Activated CD4-positive, alpha-beta T cell treated with anti-CD3 and anti-CD28 coated beads for 36 hours (primary cell): ENCODE measurements around the gene KRTAP2-3. TPM values are rescaled to one million over a fixed set of nuclear protein-coding genes. Genes with fewer than 3 reads are reported as not detected.
"Not testable (repeated sequence)": the region's sequence is repeated elsewhere in the genome, so short reads cannot be mapped to it uniquely, and the experiment has no call there.

ENCODE experiments used
- ATAC-seq: fragments of 200-7000 bp; cut with Tn5 transposase; one replicate; pipeline ENCODE4 v1.10.0; 2021; ENCODE audit warnings: mild to moderate bottlenecking, moderate library complexity
- CTCF ChIA-PET: fragments of 350-600 bp; sonication (Branson Sonifier 250); formaldehyde crosslinking; loops from one replicate; lab custom pipeline; 2021; ENCODE audit warnings: antibody characterized with exemption; lab: Charles Lee
- POLR2A ChIA-PET: fragments of 350-600 bp; sonication (Branson Sonifier 250); formaldehyde crosslinking; loops from one replicate; lab custom pipeline; 2021; ENCODE audit warnings: antibody characterized with exemption, inconsistent platforms; lab: Charles Lee
- DNase-seq: peaks from one replicate; pipeline ENCODE4 v3.0.0-alpha.2; 2020
- H3K27ac Mint-ChIP-seq: one replicate; pipeline ENCODE4 v1.8.0; 2021; ENCODE audit warnings: mixed read lengths
- H3K27me3 Mint-ChIP-seq: one replicate; pipeline ENCODE4 v1.8.0; 2021; ENCODE audit warnings: mixed read lengths
- H3K36me3 Mint-ChIP-seq: one replicate; pipeline ENCODE4 v1.8.0; 2021; ENCODE audit warnings: low read depth, mixed read lengths
- H3K4me1 Mint-ChIP-seq: one replicate; pipeline ENCODE4 v1.8.0; 2021; ENCODE audit warnings: mixed read lengths
- H3K4me3 Mint-ChIP-seq: one replicate; pipeline ENCODE4 v1.8.0; 2021; ENCODE audit warnings: mild to moderate bottlenecking, moderate library complexity, mixed read lengths
- H3K9me3 Mint-ChIP-seq: one replicate; pipeline ENCODE4 v1.8.0; 2021; ENCODE audit warnings: low read depth, mixed read lengths
- intact Hi-C, 2 experiments: fragments of 100-400 bp; cut with DNase I in 1 of 2; cut with micrococcal nuclease in 1 of 2; formaldehyde crosslinking; loops; one replicate each; pipeline versions ENCODE4 v1.14.2 to v1.15.1; 2022 to 2024; cut with DNase I, micrococcal nuclease
- total RNA-seq, 2 experiments: library from RNA; stranded (reverse); gene quantifications; one replicate each; pipeline ENCODE4 v1.2.3, GENCODE V29; 2021

The KRTAP2-3 gene
- total RNA-seq, 2 experiments from 2014 or later = not detected

- H3K27me3 Mint-ChIP-seq = peaks cover 21% of the 10 kb centered on the region
- ATAC-seq (no peak), DNase-seq (no peak)
- no peaks in the 10 kb centered on the region for H3K36me3 Mint-ChIP-seq
- no peak overlapping the region for H3K27ac Mint-ChIP-seq
- intact Hi-C loops = no loop called here
- ChIA-PET POLR2A (no interaction called here), CTCF (no interaction called here)
- H3K9me3 Mint-ChIP-seq = peaks cover 4% of the 10 kb centered on the region
- H3K4me3 Mint-ChIP-seq = no peak overlapping the region
- no peaks in the 10 kb centered on the region for H3K4me1 Mint-ChIP-seq
These were observed 11.5 kb downstream of the KRTAP2-3 start for GRCh38 chr17:41048441-41048840.

GRCh38 chr17:41046735-41047465 lies 13.0 kb downstream of the KRTAP2-3 start, which contains the start of gene KRTAP2-1:
TSS of gene KRTAP2-1 (minus strand) at chr17:41047316. CDS start at chr17:41047267, 49 bp downstream.
- intact Hi-C loops, CTCF ChIA-PET, H3K27ac Mint-ChIP-seq, H3K9me3 Mint-ChIP-seq, H3K4me1 Mint-ChIP-seq, H3K36me3 Mint-ChIP-seq, ATAC-seq, DNase-seq, POLR2A ChIA-PET, H3K4me3 Mint-ChIP-seq: not testable (repeated sequence)
- peaks cover 21% of the 10 kb centered on the region for H3K27me3 Mint-ChIP-seq

GRCh38 chr17:41042953-41043352 lies 17.0 kb downstream of the KRTAP2-3 start:
- intact Hi-C loops = no loop called here
- ChIA-PET POLR2A (no interaction called here), CTCF (no interaction called here)
- Mint-ChIP-seq H3K4me3 (no peak overlapping the region), H3K27me3 (peaks cover 12% of the 10 kb centered on the region), H3K36me3 (no peaks in the 10 kb centered on the region), H3K4me1 (no peaks in the 10 kb centered on the region), H3K27ac (no peak overlapping the region), H3K9me3 (peaks cover 5% of the 10 kb centered on the region)
- no peak for DNase-seq
- no peak for ATAC-seq

- H3K36me3 Mint-ChIP-seq, POLR2A ChIA-PET, H3K27ac Mint-ChIP-seq, DNase-seq, ATAC-seq, H3K4me1 Mint-ChIP-seq, H3K4me3 Mint-ChIP-seq, H3K9me3 Mint-ChIP-seq, intact Hi-C loops, H3K27me3 Mint-ChIP-seq: not testable (repeated sequence)
- CTCF ChIA-PET = interaction anchor here (0.5 kb wide), 1 partner anchor 28 kb away, joined by 3 read pairs; no protein-coding TSS in a partner anchor
These were observed 18.9 kb downstream of the KRTAP2-3 start, which contains the start of gene KRTAP1-1 for GRCh38 chr17:41040783-41041571. TSS of gene KRTAP1-1 (minus strand) at chr17:41041450. CDS start at chr17:41041397, 53 bp downstream.

- no peak for DNase-seq
- H3K27me3 Mint-ChIP-seq = peaks cover 3% of the 10 kb centered on the region
- H3K4me3 Mint-ChIP-seq = no peak overlapping the region
- ATAC-seq = no peak
- H3K27ac Mint-ChIP-seq = no peak overlapping the region
- H3K9me3 Mint-ChIP-seq = no peaks in the 10 kb centered on the region
- ChIA-PET CTCF (interaction anchor here (1.1 kb wide), 1 partner anchor 36 kb away, joined by 3 read pairs; no protein-coding TSS in a partner anchor), POLR2A (no interaction called here)
- no peaks in the 10 kb centered on the region for H3K4me1 Mint-ChIP-seq
- H3K36me3 Mint-ChIP-seq = no peaks in the 10 kb centered on the region
- intact Hi-C loops = no loop called here
These were observed 22.0 kb downstream of the KRTAP2-3 start for GRCh38 chr17:41037853-41038350.

- ATAC-seq, intact Hi-C loops, CTCF ChIA-PET, H3K27ac Mint-ChIP-seq, H3K9me3 Mint-ChIP-seq, DNase-seq, H3K27me3 Mint-ChIP-seq, POLR2A ChIA-PET, H3K4me1 Mint-ChIP-seq, H3K4me3 Mint-ChIP-seq, H3K36me3 Mint-ChIP-seq: not testable (repeated sequence)
These were observed 25.5 kb downstream of the KRTAP2-3 start, which contains the start of gene KRTAP1-3 for GRCh38 chr17:41034346-41034935. TSS of gene KRTAP1-3 (minus strand) at chr17:41034874. CDS start at chr17:41034821, 53 bp downstream.

- H3K27me3 Mint-ChIP-seq = peaks cover 11% of the 10 kb centered on the region
- no peak within 1 kb of the TSS for H3K27ac Mint-ChIP-seq
- ATAC-seq (no peak), DNase-seq (no peak)
- intact Hi-C loops = no loop called here
- no peaks in the 10 kb centered on the region for H3K9me3 Mint-ChIP-seq
- CTCF ChIA-PET = interaction anchor here (0.7 to 2.4 kb wide), 4 partner anchors 11 to 145 kb away, joined by 4 to 7 read pairs (median 4); partner anchors contain the start of gene KRT20
- POLR2A ChIA-PET = no interaction called here
- no peak within 1 kb of the TSS for H3K4me3 Mint-ChIP-seq
- no peaks in the 10 kb centered on the region for H3K4me1 Mint-ChIP-seq
- no peaks in the 10 kb centered on the region for H3K36me3 Mint-ChIP-seq
These were observed 30.2 kb downstream of the KRTAP2-3 start, which contains the start of gene KRTAP1-4 for GRCh38 chr17:41029633-41030245. TSS of gene KRTAP1-4 (minus strand) at chr17:41030195. CDS start at chr17:41030078, 117 bp downstream.

- no peaks in the 10 kb centered on the region for H3K9me3 Mint-ChIP-seq
- no peak for ATAC-seq
- H3K4me3 Mint-ChIP-seq = no peak within 1 kb of the TSS
- ChIA-PET POLR2A (no interaction called here), CTCF (no interaction called here)
- H3K27ac Mint-ChIP-seq = no peak within 1 kb of the TSS
- DNase-seq = no peak
- peaks cover 9% of the 10 kb centered on the region for H3K27me3 Mint-ChIP-seq
- H3K36me3 Mint-ChIP-seq = no peaks in the 10 kb centered on the region
- H3K4me1 Mint-ChIP-seq = no peaks in the 10 kb centered on the region
- intact Hi-C loops = no loop called here
These were observed 33.0 kb downstream of the KRTAP2-3 start, which contains the start of gene KRTAP1-5 for GRCh38 chr17:41026715-41027471. TSS of gene KRTAP1-5 (minus strand) at chr17:41027208. CDS start at chr17:41027155, 53 bp downstream.

- H3K4me3 Mint-ChIP-seq = no peak overlapping the region
- no peak for DNase-seq
- H3K4me1 Mint-ChIP-seq = no peaks in the 10 kb centered on the region
- intact Hi-C loops = no loop called here
- CTCF ChIA-PET = interaction anchor here (0.7 to 1.7 kb wide), 2 partner anchors 10 to 19 kb away, joined by 3 to 6 read pairs; no protein-coding TSS in a partner anchor
- peaks cover 7% of the 10 kb centered on the region for H3K27me3 Mint-ChIP-seq
- POLR2A ChIA-PET = no interaction called here
- no peaks in the 10 kb centered on the region for H3K36me3 Mint-ChIP-seq
- no peak overlapping the region for H3K27ac Mint-ChIP-seq
- ATAC-seq = no peak
- peaks cover 4% of the 10 kb centered on the region for H3K9me3 Mint-ChIP-seq
These were observed 35.2 kb downstream of the KRTAP2-3 start for GRCh38 chr17:41024697-41025096.

GRCh38 chr17:41020336-41020735 lies 39.6 kb downstream of the KRTAP2-3 start:
- DNase-seq = no peak
- peaks cover 4% of the 10 kb centered on the region for H3K27me3 Mint-ChIP-seq
- no peak overlapping the region for H3K27ac Mint-ChIP-seq
- CTCF ChIA-PET = interaction anchor here (0.8 to 1.3 kb wide), 3 partner anchors 9 to 136 kb away, joined by 3 read pairs; no protein-coding TSS in a partner anchor
- no peak overlapping the region for H3K4me3 Mint-ChIP-seq
- intact Hi-C loops = no loop called here
- H3K4me1 Mint-ChIP-seq = no peaks in the 10 kb centered on the region
- peaks cover 4% of the 10 kb centered on the region for H3K9me3 Mint-ChIP-seq
- POLR2A ChIA-PET = no interaction called here
- no peaks in the 10 kb centered on the region for H3K36me3 Mint-ChIP-seq
- no peak for ATAC-seq
